Peyer's patch (tissue), 4 donors: Measurements from ENCODE around the gene ADAMTS7. TPM values are rescaled to one million over a fixed set of nuclear protein-coding genes. Genes with fewer than 3 reads are reported as not detected.

Source experiments
- DNase-seq, 3 donors: peaks; one replicate each; pipeline ENCODE4 v3.0.0-alpha.2; 2017 to 2019
- H3K27ac ChIP-seq, 4 donors: fragments of 200-600 bp; sonication (generic); one replicate each; pipeline ENCODE4 v1.5.1; 2016 to 2019
- H3K27me3 ChIP-seq, 2 donors: fragments of 200-600 bp; sonication (generic); one replicate each; pipeline ENCODE4 v1.5.1; 2019
- H3K36me3 ChIP-seq, 3 donors: fragments of 200-600 bp; sonication (generic); one replicate each; pipeline ENCODE4 v1.5.1; 2016 to 2019
- H3K4me1 ChIP-seq, 4 donors: fragments of 200-600 bp; sonication (generic); one replicate each; pipeline ENCODE4 v1.5.1; 2016 to 2019
- H3K4me3 ChIP-seq, 4 donors: fragments of 200-600 bp; sonication (generic); 1 replicate in 3 of 4; 2 replicates in 1 of 4; pipeline ENCODE4 v1.5.1; 2016 to 2019; ENCODE audit warnings: mild to moderate bottlenecking in 1 of 4
- H3K9me3 ChIP-seq, 4 donors: fragments of 200-600 bp; sonication (generic); one replicate each; pipeline ENCODE4 v1.5.1; 2016 to 2019; ENCODE audit warnings: mild to moderate bottlenecking in 1 of 4
- POLR2A ChIP-seq, 2 donors: fragments of 450-650 bp; IDR thresholded peaks; one replicate each; pipeline ENCODE4 v1.5.1; 2017; ENCODE audit warnings: antibody characterized with exemption in 2 of 2, mild to moderate bottlenecking in 2 of 2, moderate library complexity in 2 of 2
- total RNA-seq, 4 donors: library from RNA; depleted of rRNA; stranded (reverse); fragments of >200 nt; gene quantifications; one replicate each; pipeline ENCODE4 v1.1.0, GENCODE V29; 2016
- TF ChIP-seq, protein P1 (sequence below), 6 experiments: fragments of 450-650 bp in 4 of 6; fragments of 200-600 bp in 2 of 6; sonication (generic) in 1 of 6; IDR thresholded peaks; one replicate each; pipeline ENCODE4 v1.5.1; 2017 to 2019; ENCODE audit warnings: antibody characterized with exemption in 6 of 6, mild to moderate bottlenecking in 3 of 6, moderate library complexity in 1 of 6

Gene ADAMTS7
- total RNA-seq, 4 donors from 2014 or later = 0.18 to 24.8 (median 2.0) TPM

DNA sequence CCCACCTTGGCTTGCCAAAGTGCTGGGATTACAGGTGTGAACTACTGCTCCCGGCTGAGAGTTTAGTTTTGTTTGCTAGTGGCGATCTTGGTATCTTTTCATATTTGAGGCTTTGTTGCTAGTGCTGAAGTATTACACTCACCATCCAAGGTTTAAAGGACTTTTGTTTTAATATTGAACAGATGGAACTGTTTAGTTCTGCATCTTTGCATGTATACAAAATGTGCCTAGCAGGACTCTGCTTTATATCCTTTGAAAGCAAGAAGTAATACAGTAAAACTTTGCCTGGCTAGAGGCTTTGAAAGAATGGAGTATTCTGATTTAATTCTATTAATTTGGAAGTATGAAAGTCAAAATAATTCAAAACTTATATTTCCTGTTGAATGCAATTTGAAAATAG, 92.4 kb downstream of the ADAMTS7 start:
- H3K36me3 ChIP-seq = no peaks in the 10 kb centered on the region
- TF ChIP-seq, protein P1, sequence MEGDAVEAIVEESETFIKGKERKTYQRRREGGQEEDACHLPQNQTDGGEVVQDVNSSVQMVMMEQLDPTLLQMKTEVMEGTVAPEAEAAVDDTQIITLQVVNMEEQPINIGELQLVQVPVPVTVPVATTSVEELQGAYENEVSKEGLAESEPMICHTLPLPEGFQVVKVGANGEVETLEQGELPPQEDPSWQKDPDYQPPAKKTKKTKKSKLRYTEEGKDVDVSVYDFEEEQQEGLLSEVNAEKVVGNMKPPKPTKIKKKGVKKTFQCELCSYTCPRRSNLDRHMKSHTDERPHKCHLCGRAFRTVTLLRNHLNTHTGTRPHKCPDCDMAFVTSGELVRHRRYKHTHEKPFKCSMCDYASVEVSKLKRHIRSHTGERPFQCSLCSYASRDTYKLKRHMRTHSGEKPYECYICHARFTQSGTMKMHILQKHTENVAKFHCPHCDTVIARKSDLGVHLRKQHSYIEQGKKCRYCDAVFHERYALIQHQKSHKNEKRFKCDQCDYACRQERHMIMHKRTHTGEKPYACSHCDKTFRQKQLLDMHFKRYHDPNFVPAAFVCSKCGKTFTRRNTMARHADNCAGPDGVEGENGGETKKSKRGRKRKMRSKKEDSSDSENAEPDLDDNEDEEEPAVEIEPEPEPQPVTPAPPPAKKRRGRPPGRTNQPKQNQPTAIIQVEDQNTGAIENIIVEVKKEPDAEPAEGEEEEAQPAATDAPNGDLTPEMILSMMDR (IDR thresholded peaks at IDR 0.05) = no peak
- no peak for TF ChIP-seq POLR2A (IDR thresholded peaks at IDR 0.05)
- no peaks in the 10 kb centered on the region for H3K27me3 ChIP-seq
- no peaks in the 10 kb centered on the region for H3K4me1 ChIP-seq
- no peak overlapping the region for H3K4me3 ChIP-seq
- H3K9me3 ChIP-seq = no peaks in the 10 kb centered on the region
- no peak for DNase-seq
- H3K27ac ChIP-seq = no peak overlapping the region

DNA sequence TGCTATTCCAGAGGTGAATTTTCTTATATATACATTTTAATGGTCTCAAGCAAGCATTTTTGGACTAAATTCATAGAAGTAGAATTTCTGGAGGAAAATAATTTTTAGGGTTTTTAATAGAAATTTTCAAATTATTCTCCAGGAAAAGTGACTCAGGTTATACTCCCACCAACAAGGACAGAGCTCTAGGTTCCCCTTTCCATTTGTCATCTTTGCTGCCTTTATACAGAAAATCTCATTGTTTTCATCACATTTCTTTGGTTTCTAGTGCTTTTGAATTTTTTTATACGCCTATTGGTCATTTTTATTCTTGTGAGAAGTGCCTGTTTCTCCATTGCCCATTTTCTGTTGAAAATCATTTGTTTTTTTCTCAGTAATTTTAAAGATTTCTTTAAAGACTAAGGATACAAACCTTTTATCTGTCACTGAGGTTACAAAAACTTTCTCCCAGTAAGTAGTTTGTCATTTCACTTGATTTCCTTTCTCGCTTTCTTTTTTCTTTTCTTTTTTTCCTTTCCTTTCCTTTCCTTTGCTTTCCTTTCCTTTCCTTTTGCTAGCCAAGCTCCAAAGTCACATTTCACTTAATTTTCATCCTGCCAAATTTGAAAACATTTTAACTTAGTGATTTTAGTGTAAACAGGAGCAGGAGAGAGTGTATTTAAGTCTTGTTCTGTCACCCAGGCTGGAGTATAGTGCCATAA, 93.2 kb downstream of the ADAMTS7 start:
- DNase-seq = no peak
- no peaks in the 10 kb centered on the region for H3K4me1 ChIP-seq
- no peak overlapping the region for H3K4me3 ChIP-seq
- H3K27me3 ChIP-seq = no peaks in the 10 kb centered on the region
- no peak for TF ChIP-seq POLR2A (IDR thresholded peaks at IDR 0.05)
- TF ChIP-seq, protein P1 (IDR thresholded peaks at IDR 0.05) = no peak
- no peak overlapping the region for H3K27ac ChIP-seq
- H3K36me3 ChIP-seq = no peaks in the 10 kb centered on the region
- H3K9me3 ChIP-seq = no peaks in the 10 kb centered on the region

DNA sequence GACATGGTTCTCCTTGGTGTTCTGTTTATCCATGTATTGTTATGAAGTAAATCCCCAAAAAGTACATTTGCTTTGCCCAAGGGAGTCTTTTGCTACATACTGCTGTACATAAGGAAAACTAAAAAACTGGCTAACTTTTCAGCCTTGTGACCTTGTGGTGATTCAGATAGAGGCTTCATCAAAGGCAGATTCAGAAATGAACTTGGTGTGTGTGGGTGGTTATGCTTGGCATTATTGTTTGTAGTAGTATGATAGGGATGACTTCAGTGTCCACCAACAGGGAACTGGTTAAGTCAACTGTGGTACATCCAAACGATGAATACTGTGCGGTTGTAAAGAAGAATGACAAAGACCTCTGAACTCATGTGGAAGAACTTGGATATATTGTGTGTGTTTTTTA, 94.6 kb downstream of the ADAMTS7 start:
- Histone ChIP-seq H3K27ac (no peak overlapping the region), H3K9me3 (no peaks in the 10 kb centered on the region), H3K36me3 (no peaks in the 10 kb centered on the region), H3K4me1 (no peaks in the 10 kb centered on the region), H3K27me3 (no peaks in the 10 kb centered on the region), H3K4me3 (no peak overlapping the region)
- TF ChIP-seq POLR2A (IDR thresholded peaks at IDR 0.05) = no peak
- TF ChIP-seq, protein P1 (IDR thresholded peaks at IDR 0.05) = no peak
- no peak for DNase-seq

DNA sequence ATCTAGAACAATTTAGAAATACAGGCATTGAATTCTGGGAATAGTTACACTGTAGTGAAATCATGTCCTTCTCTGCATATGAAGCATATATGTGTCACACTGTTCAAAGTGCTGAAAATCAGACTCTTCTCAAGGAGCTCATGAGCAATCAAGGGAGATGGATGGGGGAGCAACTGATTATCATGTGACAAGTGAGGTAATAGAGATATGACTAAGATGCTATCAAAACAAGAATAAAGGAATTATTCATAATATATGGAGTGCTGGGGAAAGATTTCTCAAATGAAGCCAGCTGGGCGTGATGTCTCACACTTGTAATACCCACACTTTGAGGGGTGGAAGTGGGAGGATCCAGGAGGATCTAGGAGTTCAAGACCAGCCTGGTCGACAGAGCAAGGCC, 95.3 kb downstream of the ADAMTS7 start:
- H3K9me3 ChIP-seq = no peaks in the 10 kb centered on the region

DNA sequence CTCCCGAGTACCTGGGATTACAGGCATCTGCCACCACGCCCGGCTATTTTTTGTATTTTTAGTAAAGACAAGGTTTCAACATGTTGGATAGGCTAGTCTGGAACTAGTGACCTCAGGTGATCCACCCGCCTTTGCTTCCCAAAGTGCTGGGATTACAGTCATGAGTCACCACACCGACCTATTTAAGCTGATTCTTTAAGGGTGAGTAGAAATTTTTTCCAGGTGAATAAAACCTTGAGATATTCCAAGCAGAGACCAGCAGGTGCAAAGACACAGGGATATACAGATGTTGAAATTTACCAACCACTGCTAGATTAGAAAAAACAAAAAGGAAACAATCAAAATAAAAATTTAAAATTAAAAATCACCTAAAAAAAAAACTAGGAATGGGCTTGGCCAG, 95.8 kb downstream of the ADAMTS7 start:
- H3K27ac ChIP-seq = no peak overlapping the region
- no peak for DNase-seq
- H3K27me3 ChIP-seq = no peaks in the 10 kb centered on the region
- H3K4me3 ChIP-seq = no peak overlapping the region
- no peaks in the 10 kb centered on the region for H3K4me1 ChIP-seq
- no peak for TF ChIP-seq POLR2A (IDR thresholded peaks at IDR 0.05)
- TF ChIP-seq, protein P1 (IDR thresholded peaks at IDR 0.05) = no peak
- no peaks in the 10 kb centered on the region for H3K36me3 ChIP-seq
- no peaks in the 10 kb centered on the region for H3K9me3 ChIP-seq

More for the DNA sequence above, 95.3 kb downstream of the ADAMTS7 start:
- TF ChIP-seq POLR2A (IDR thresholded peaks at IDR 0.05) = no peak
- TF ChIP-seq, protein P1 (IDR thresholded peaks at IDR 0.05) = no peak
- DNase-seq = no peak
- Histone ChIP-seq H3K27me3 (no peaks in the 10 kb centered on the region), H3K36me3 (no peaks in the 10 kb centered on the region), H3K27ac (no peak overlapping the region), H3K4me1 (no peaks in the 10 kb centered on the region), H3K4me3 (no peak overlapping the region)
